Lower lobe of right lung (tissue), 2 donors: ENCODE measurements around the gene SP140L. TPM values are rescaled to one million over a fixed set of nuclear protein-coding genes. Genes with fewer than 3 reads are reported as not detected.

Source experiments
- ATAC-seq, 2 donors: fragments of 200-7000 bp; cut with Tn5 transposase; one replicate each; pipeline ENCODE4 v1.9.1; 2020 to 2022; ENCODE audit warnings: mild to moderate bottlenecking in 2 of 2, moderate library complexity in 2 of 2
- DNase-seq: peaks from one replicate; pipeline ENCODE4 v3.0.0-alpha.2; 2020
- H3K27ac ChIP-seq: fragments of 200-600 bp; one replicate; pipeline ENCODE4 v1.8.0; 2022
- H3K27me3 ChIP-seq: fragments of 200-600 bp; one replicate; pipeline ENCODE4 v1.8.0; 2022; ENCODE audit warnings: low read depth
- H3K36me3 ChIP-seq: fragments of 200-600 bp; one replicate; pipeline ENCODE4 v1.8.0; 2022; ENCODE audit warnings: mild to moderate bottlenecking
- H3K4me1 ChIP-seq: fragments of 200-600 bp; one replicate; pipeline ENCODE4 v1.8.0; 2022
- H3K4me3 ChIP-seq: fragments of 200-600 bp; one replicate; pipeline ENCODE4 v1.8.0; 2022; ENCODE audit warnings: mild to moderate bottlenecking
- H3K9me3 ChIP-seq: fragments of 200-600 bp; one replicate; pipeline ENCODE4 v1.8.0; 2022
- CTCF ChIP-seq: fragments of 200-600 bp; IDR thresholded peaks from one replicate; pipeline ENCODE4 v1.8.0; 2022; ENCODE audit warnings: antibody characterized with exemption, mild to moderate bottlenecking
- intact Hi-C: fragments of 100-400 bp; cut with DNase I; formaldehyde crosslinking; loops from one replicate; pipeline ENCODE4 v1.11.0; 2022
- total RNA-seq: library from RNA; stranded (reverse); fragmentation: NEBNext Ultra II Directional; extraction: Animal tissue kit (Norgen Biotek cat#: 25700); gene quantifications from one replicate; pipeline ENCODE4 v1.2.1, GENCODE V29; 2021
- donor health status: DM: no; HTN: yes; CAD: no; lungs with severe emphysema.

SP140L gene
- total RNA-seq, 1 donor from 2014 or later = 34.0 TPM

DNA sequence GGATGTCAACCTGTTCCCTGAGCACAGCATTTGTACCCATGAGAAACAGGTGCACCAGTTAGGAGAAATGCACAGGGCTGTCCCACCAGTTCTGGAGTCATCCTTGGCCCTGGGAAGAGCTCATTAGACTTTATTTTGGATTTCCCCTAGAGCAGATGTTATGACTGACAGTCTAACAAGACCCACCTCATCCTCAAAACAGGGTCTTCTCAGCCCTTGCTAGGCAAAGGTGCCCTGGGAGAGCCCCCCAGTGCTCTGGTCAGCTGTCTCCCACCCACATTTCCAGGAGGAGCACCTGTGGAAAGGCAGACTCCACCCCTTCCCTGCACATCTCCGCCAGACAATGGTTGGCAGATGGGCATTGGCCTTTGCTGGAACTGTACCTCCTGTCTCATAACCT is 83.3 kb downstream of the SP140L start:
- no peak for TF ChIP-seq CTCF
- DNase-seq (no peak), ATAC-seq (no peak)
- Histone ChIP-seq H3K4me1 (peaks cover 51% of the 10 kb centered on the region), H3K27me3 (no peaks in the 10 kb centered on the region), H3K4me3 (no peak overlapping the region), H3K36me3 (peaks cover 2% of the 10 kb centered on the region), H3K9me3 (no peaks in the 10 kb centered on the region), H3K27ac (peak overlapping the region; percentile 92)
- intact Hi-C loops = no loop called here

- DNase-seq (no peak), ATAC-seq (no peak)
- H3K4me3 ChIP-seq = peak overlapping the region; percentile 67
- peak overlapping the region; percentile 92 for H3K27ac ChIP-seq
- intact Hi-C loops = no loop called here
- no peaks in the 10 kb centered on the region for H3K9me3 ChIP-seq
- no peaks in the 10 kb centered on the region for H3K27me3 ChIP-seq
- H3K36me3 ChIP-seq = no peaks in the 10 kb centered on the region
- TF ChIP-seq CTCF = no peak
- peaks cover 56% of the 10 kb centered on the region for H3K4me1 ChIP-seq
Measured at GRCh38 chr2:230410861-230411569, 84.0 kb downstream of the SP140L start.

DNA sequence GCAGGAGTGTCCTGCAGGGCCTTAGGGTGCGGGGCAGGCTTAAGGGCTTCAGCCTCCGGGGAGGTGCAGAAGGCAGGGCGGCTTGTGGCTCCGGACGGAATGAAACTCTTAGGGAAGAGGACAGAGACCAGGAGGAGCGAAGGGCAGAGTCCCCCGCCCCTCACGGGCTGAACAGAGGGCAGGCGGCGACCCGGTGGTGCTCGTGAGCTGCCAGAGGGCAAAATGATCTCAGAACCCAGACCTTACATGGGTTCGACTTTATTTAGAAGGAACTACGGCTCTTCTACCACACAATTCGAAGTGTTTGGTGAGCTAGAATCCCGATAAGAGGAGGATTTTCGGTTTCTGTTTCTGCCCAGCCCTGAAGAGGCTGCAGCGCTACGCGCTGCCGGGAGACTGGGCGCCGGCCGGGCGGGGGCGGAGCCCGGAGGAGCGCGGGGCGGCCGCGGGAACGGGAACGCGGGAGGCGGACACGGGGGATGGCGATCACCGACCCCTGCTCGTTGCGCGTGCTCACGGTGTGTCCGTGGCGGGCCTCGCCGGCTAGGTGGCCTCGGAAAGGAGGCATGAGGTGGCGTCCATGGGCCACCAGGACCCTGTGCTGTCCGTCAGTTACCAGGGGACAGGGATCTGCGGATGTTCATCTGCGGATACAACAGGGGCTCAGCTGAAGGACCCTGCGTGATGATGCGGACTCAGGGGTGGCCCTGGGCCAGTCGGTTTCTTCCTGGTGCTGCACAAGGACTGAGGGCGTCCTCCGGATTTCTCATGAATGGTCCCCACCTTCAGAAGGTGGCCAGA is 84.8 kb downstream of the SP140L start:
- no peaks in the 10 kb centered on the region for H3K27me3 ChIP-seq
- no peaks in the 10 kb centered on the region for H3K36me3 ChIP-seq
- H3K27ac ChIP-seq = peak overlapping the region; percentile 92
- intact Hi-C loops = no loop called here
- ATAC-seq (peak; percentile 88 to 90), DNase-seq (peak; percentile 76)
- H3K4me1 ChIP-seq = peaks cover 56% of the 10 kb centered on the region
- no peak for TF ChIP-seq CTCF
- no peaks in the 10 kb centered on the region for H3K9me3 ChIP-seq
- peak overlapping the region; percentile 67 for H3K4me3 ChIP-seq

DNA sequence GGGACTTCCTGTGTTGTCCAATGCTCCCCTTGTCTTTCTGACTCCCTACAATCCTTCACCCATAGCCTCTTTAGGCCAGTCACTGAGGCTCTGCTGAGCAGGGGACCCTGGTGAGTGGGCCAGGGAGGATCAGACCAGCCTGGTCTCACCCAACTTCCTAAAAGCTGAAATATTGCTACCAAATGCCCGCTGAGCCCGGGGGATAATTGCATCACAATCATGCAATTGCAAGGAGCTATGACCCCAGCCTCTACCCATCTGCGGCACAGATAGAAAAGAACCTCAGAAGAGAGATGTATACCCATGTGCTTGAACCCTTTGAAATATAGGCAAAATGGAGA is 85.3 kb downstream of the SP140L start:
- TF ChIP-seq CTCF = no peak
- DNase-seq (no peak), ATAC-seq (peak; percentile 1 to 2)
- H3K27me3 ChIP-seq = no peaks in the 10 kb centered on the region
- H3K9me3 ChIP-seq = no peaks in the 10 kb centered on the region
- H3K4me3 ChIP-seq = peak overlapping the region; percentile 67
- H3K4me1 ChIP-seq = peaks cover 57% of the 10 kb centered on the region
- no peaks in the 10 kb centered on the region for H3K36me3 ChIP-seq
- intact Hi-C loops = no loop called here
- peak overlapping the region; percentile 92 for H3K27ac ChIP-seq

- Histone ChIP-seq H3K4me3 (no peak overlapping the region), H3K9me3 (no peaks in the 10 kb centered on the region), H3K4me1 (peaks cover 60% of the 10 kb centered on the region), H3K36me3 (no peaks in the 10 kb centered on the region), H3K27ac (peak overlapping the region; percentile 92), H3K27me3 (no peaks in the 10 kb centered on the region)
- no peak for DNase-seq
- no peak for ATAC-seq
- no peak for TF ChIP-seq CTCF
- intact Hi-C loops = no loop called here
Measured at GRCh38 chr2:230412846-230413245, 85.9 kb downstream of the SP140L start.
